LNCaP clone FGC (cell line): ENCODE measurements around the gene RALGPS1.

Source experiments
- DNase-seq: peaks from one replicate; pipeline ENCODE4 v3.0.0-alpha.2; 2011; ENCODE audit warnings: low read depth
- H3K4me3 ChIP-seq: 2 replicates; pipeline ENCODE4 v1.5.1; 2011; ENCODE audit warnings: mild to moderate bottlenecking, low read depth, low read length, control low read depth
- CTCF ChIP-seq: IDR thresholded peaks from 2 replicates; pipeline ENCODE4 v1.5.1; 2012; ENCODE audit warnings: mild to moderate bottlenecking; ENCODE audit not compliant: control insufficient read depth, insufficient read depth; ENCODE audit errors: extremely low read depth

Gene RALGPS1

GRCh38 chr9:127158786-127159324, 244.3 kb downstream of the RALGPS1 start:
- H3K4me3 ChIP-seq = no peak overlapping the region
- no peak for DNase-seq
- no peak for TF ChIP-seq CTCF

GRCh38 chr9:127159325-127159801, 244.8 kb downstream of the RALGPS1 start:
- TF ChIP-seq CTCF = no peak
- no peak overlapping the region for H3K4me3 ChIP-seq
- DNase-seq = no peak

- no peak for TF ChIP-seq CTCF
- no peak for DNase-seq
- H3K4me3 ChIP-seq = no peak overlapping the region
Observed at GRCh38 chr9:127159949-127160610, 245.5 kb downstream of the RALGPS1 start.

GRCh38 chr9:127161081-127161624, 246.6 kb downstream of the RALGPS1 start:
- no peak for DNase-seq
- no peak overlapping the region for H3K4me3 ChIP-seq
- no peak for TF ChIP-seq CTCF

GRCh38 chr9:127162046-127162863, 247.7 kb downstream of the RALGPS1 start:
- DNase-seq = no peak
- no peak for TF ChIP-seq CTCF
- no peak overlapping the region for H3K4me3 ChIP-seq

- no peak overlapping the region for H3K4me3 ChIP-seq
- DNase-seq = no peak
- no peak for TF ChIP-seq CTCF
Observed at GRCh38 chr9:127162864-127163365, 248.3 kb downstream of the RALGPS1 start.
